ENCODE data around the gene BANP.
A peak's percentile ranks its signal among the peaks of the same experiment; 100 is the strongest.

The BANP gene

GRCh38 chr16:87956098-87956364 lies 4.8 kb downstream of the BANP start (continued):
- TF ChIP-seq ZBTB11 (tag by site-specific recombination; conservative IDR thresholded peaks at IDR 0.05; ENCODE audit: low read depth) (0 out of 2 replicates have a peak, but pooled peaks have one; percentile 4), ZNF24 (tag by site-specific recombination; IDR thresholded peaks at IDR 0.05) (no peak), ZNF423 (tag by site-specific recombination; IDR thresholded peaks at IDR 0.05) (no peak), ZNF274 (IDR thresholded peaks at IDR 0.05; ENCODE audit: low read length) (no peak), ZNF274 (tag by site-specific recombination; IDR thresholded peaks at IDR 0.05; ENCODE audit: borderline replicate concordance) (no peak), AEBP2 (tag by site-specific recombination; IDR thresholded peaks at IDR 0.05; ENCODE audit: borderline replicate concordance) (no peak), ZNF501 (tag by site-specific recombination; IDR thresholded peaks at IDR 0.05) (no peak), PRDM1 (tag by site-specific recombination; IDR thresholded peaks at IDR 0.05) (peak; percentile 95), ZNF2 (tag by site-specific recombination; IDR thresholded peaks at IDR 0.05) (no peak), ZNF202 (tag by site-specific recombination; IDR thresholded peaks at IDR 0.05; ENCODE audit: borderline replicate concordance) (no peak), ZNF248 (tag by site-specific recombination; IDR thresholded peaks at IDR 0.05) (no peak), ZNF830 (tag by site-specific recombination; IDR thresholded peaks at IDR 0.05; ENCODE audit: low read depth) (no peak), KLF16 (tag by site-specific recombination; IDR thresholded peaks at IDR 0.05) (0 out of 2 replicates have a peak, but pooled peaks have one; percentile 30), WT1 (tag by site-specific recombination; IDR thresholded peaks at IDR 0.05) (no peak), ZNF777 (tag by site-specific recombination; IDR thresholded peaks at IDR 0.05; ENCODE audit: borderline replicate concordance) (no peak), SCRT2 (tag by site-specific recombination; IDR thresholded peaks at IDR 0.05) (no peak), ATF2 (tag by site-specific recombination; IDR thresholded peaks at IDR 0.05; ENCODE audit: low read depth) (no peak), MYNN (tag by site-specific recombination; IDR thresholded peaks at IDR 0.05; ENCODE audit: borderline replicate concordance) (no peak)

- peaks cover 16% of the 10 kb centered on the region for H3K4me1 ChIP-seq (ENCODE audit: control insufficient read depth, insufficient read depth, low read length)
- H3K27ac ChIP-seq (ENCODE audit: extremely low read depth, low read depth, low read length) = no peak overlapping the region
- CTCF ChIA-PET = interaction anchor here (0.5 to 0.6 kb wide), 2 partner anchors 26 to 275 kb away, joined by 3 to 4 read pairs; no protein-coding TSS in a partner anchor
- H3K9me3 ChIP-seq (ENCODE audit: control insufficient read depth, insufficient read depth, low read depth, low read length) = no peaks in the 10 kb centered on the region
- POLR2A ChIA-PET = interaction anchor here (0.6 kb wide), 1 partner anchor 41 kb away, joined by 5 read pairs; no protein-coding TSS in a partner anchor
- H3K36me3 ChIP-seq (ENCODE audit: control insufficient read depth in 2 of 2, insufficient read depth in 1 of 2, low read length in 2 of 2) = peaks cover 4 to 46% of the 10 kb centered on the region in 2 experiments; a peak in 2 of 3 replicates
- no peak overlapping the region for H3K4me3 ChIP-seq (ENCODE audit: low read depth, low read length)
- TF ChIP-seq ZNF404 (tag by site-specific recombination; IDR thresholded peaks at IDR 0.05) = no peak
- TF ChIP-seq ZNF707 (tag by site-specific recombination; IDR thresholded peaks at IDR 0.05) = no peak
- TF ChIP-seq BCL11B (tag by site-specific recombination; IDR thresholded peaks at IDR 0.05; ENCODE audit: low read depth) = no peak
- TF ChIP-seq ZSCAN30 (tag by site-specific recombination; IDR thresholded peaks at IDR 0.05) = no peak
- TF ChIP-seq ZNF518A (tag by site-specific recombination; conservative IDR thresholded peaks at IDR 0.05; ENCODE audit: low read depth) = no peak
- no peak for TF ChIP-seq ZNF324 (tag by site-specific recombination; IDR thresholded peaks at IDR 0.05)
- peak; percentile 49; the same call in 1 of the 2 replicates for TF ChIP-seq ZBTB20 (tag by site-specific recombination; IDR thresholded peaks at IDR 0.05)
- TF ChIP-seq ZEB2 (tag by site-specific recombination; IDR thresholded peaks at IDR 0.05) = peak; percentile 45; the same call in 1 of the 2 replicates
These were observed 5.4 kb downstream of the BANP start for GRCh38 chr16:87956365-87957231.
